NCI-H2196 treated with DMSO at 0.1 percent for 48 hours (cell line): ENCODE results near the gene SDF4.
"Not testable (repeated sequence)": the region's sequence is repeated elsewhere in the genome, so short reads cannot be mapped to it uniquely, and the experiment has no call there.

Experiments
- DNase-seq: peaks from one replicate; lab custom pipeline; 2025; ENCODE audit not compliant: unreplicated experiment; lab: John Stamatoyannopoulos, UW

The SDF4 gene

GRCh38 chr1:1181129-1181937 is 50.5 kb downstream of the SDF4 start:
- no peak for DNase-seq

GRCh38 chr1:1179983-1180861 is 51.6 kb downstream of the SDF4 start:
- DNase-seq = no peak

- DNase-seq = no peak
Observed at GRCh38 chr1:1179346-1179982, 52.3 kb downstream of the SDF4 start.

GRCh38 chr1:1178794-1179331 is 52.9 kb downstream of the SDF4 start:
- no peak for DNase-seq

GRCh38 chr1:1177452-1178206 is 54.2 kb downstream of the SDF4 start:
- DNase-seq = no peak

- DNase-seq = no peak
Observed at GRCh38 chr1:1176931-1177330, 54.9 kb downstream of the SDF4 start.

GRCh38 chr1:1176063-1176761 is 55.6 kb downstream of the SDF4 start:
- not testable (repeated sequence) for DNase-seq

- DNase-seq = no peak
Observed at GRCh38 chr1:1175221-1176062, 56.4 kb downstream of the SDF4 start.

- DNase-seq = no peak
Observed at GRCh38 chr1:1173793-1174415, 57.9 kb downstream of the SDF4 start, which contains the start of gene TTLL10. Gene TTLL10, plus strand, starts transcription at chr1:1173880. Its CDS starts 5,336 bp downstream, at chr1:1179216.

GRCh38 chr1:1173061-1173792 is 58.6 kb downstream of the SDF4 start:
- DNase-seq = no peak

GRCh38 chr1:1171546-1172340 is 60.1 kb downstream of the SDF4 start:
- DNase-seq = no peak

- no peak for DNase-seq
Observed at GRCh38 chr1:1171161-1171545, 60.6 kb downstream of the SDF4 start.

- no peak for DNase-seq
Observed at GRCh38 chr1:1170215-1171091, 61.3 kb downstream of the SDF4 start.

- DNase-seq = no peak
Observed at GRCh38 chr1:1169429-1170214, 62.2 kb downstream of the SDF4 start.
